AG10803 (cell line): ENCODE data around the gene SLC22A3.

ENCODE experiments used
- DNase-seq: peaks from one replicate; pipeline ENCODE4 v3.0.0; 2010; ENCODE audit warnings: low read depth
- H3K4me3 ChIP-seq: 2 replicates; pipeline ENCODE4 v1.5.1; 2011; ENCODE audit warnings: mild to moderate bottlenecking, low read length, control low read depth
- CTCF ChIP-seq: conservative IDR thresholded peaks from 2 replicates; pipeline ENCODE4 v1.5.1; 2011; ENCODE audit warnings: mild to moderate bottlenecking, low read length, control low read depth, inconsistent platforms

Gene SLC22A3

GRCh38 chr6:160347259-160348222 is 637 bp upstream of the SLC22A3 start:
- no peak overlapping the region for H3K4me3 ChIP-seq
- no peak for TF ChIP-seq CTCF
- no peak for DNase-seq

- H3K4me3 ChIP-seq: peak overlapping the region; percentile 51
Observed at GRCh38 chr6:160349020-160349441, 853 bp downstream of the SLC22A3 start.

GRCh38 chr6:160349814-160350350 is 1.7 kb downstream of the SLC22A3 start:
- TF ChIP-seq CTCF: no peak
- no peak overlapping the region for H3K4me3 ChIP-seq
- no peak for DNase-seq

More at GRCh38 chr6:160349020-160349441, 853 bp downstream of the SLC22A3 start:
- no peak for DNase-seq
- no peak for TF ChIP-seq CTCF

- no peak for DNase-seq
- H3K4me3 ChIP-seq: no peak overlapping the region
- no peak for TF ChIP-seq CTCF
Observed at GRCh38 chr6:160353950-160354496, 5.8 kb downstream of the SLC22A3 start.

GRCh38 chr6:160355001-160355400 is 6.8 kb downstream of the SLC22A3 start:
- no peak for DNase-seq
- TF ChIP-seq CTCF: no peak
- H3K4me3 ChIP-seq: no peak overlapping the region

- TF ChIP-seq CTCF: no peak
- DNase-seq: no peak
Observed at GRCh38 chr6:160356074-160356744, 8.0 kb downstream of the SLC22A3 start.

More at GRCh38 chr6:160356074-160356744, 8.0 kb downstream of the SLC22A3 start:
- H3K4me3 ChIP-seq: no peak overlapping the region
